ENCODE data around the gene PRPF31.

Gene PRPF31

DNA sequence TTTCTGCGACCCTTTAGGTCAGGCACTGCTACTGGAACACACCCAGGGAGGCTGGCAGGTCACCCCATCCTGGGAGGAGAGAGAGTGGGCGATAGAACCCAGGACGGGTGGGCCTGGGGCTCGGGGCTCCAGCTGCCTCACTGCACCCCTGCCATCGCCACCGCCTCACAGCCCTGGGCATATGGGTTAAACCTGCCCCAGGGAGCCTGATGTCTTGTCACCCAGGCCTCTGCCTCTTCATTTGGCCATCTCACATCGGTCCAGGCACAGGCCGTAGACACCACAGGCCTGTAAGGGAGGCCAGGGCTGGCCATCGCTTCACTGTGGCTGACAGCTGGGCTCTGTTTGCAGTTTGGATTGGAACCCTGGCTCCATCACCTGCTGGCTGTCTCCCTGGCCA lies 10.2 kb downstream of the PRPF31 start:
- DNase-seq (ENCODE audit: low read depth): no peak
- TF ChIP-seq, protein P1, sequence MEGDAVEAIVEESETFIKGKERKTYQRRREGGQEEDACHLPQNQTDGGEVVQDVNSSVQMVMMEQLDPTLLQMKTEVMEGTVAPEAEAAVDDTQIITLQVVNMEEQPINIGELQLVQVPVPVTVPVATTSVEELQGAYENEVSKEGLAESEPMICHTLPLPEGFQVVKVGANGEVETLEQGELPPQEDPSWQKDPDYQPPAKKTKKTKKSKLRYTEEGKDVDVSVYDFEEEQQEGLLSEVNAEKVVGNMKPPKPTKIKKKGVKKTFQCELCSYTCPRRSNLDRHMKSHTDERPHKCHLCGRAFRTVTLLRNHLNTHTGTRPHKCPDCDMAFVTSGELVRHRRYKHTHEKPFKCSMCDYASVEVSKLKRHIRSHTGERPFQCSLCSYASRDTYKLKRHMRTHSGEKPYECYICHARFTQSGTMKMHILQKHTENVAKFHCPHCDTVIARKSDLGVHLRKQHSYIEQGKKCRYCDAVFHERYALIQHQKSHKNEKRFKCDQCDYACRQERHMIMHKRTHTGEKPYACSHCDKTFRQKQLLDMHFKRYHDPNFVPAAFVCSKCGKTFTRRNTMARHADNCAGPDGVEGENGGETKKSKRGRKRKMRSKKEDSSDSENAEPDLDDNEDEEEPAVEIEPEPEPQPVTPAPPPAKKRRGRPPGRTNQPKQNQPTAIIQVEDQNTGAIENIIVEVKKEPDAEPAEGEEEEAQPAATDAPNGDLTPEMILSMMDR (IDR thresholded peaks at IDR 0.05; ENCODE audit: insufficient read depth, low read depth, low read length, missing control alignments): no peak
- H3K4me3 ChIP-seq (ENCODE audit: low read length): no peak overlapping the region

DNA sequence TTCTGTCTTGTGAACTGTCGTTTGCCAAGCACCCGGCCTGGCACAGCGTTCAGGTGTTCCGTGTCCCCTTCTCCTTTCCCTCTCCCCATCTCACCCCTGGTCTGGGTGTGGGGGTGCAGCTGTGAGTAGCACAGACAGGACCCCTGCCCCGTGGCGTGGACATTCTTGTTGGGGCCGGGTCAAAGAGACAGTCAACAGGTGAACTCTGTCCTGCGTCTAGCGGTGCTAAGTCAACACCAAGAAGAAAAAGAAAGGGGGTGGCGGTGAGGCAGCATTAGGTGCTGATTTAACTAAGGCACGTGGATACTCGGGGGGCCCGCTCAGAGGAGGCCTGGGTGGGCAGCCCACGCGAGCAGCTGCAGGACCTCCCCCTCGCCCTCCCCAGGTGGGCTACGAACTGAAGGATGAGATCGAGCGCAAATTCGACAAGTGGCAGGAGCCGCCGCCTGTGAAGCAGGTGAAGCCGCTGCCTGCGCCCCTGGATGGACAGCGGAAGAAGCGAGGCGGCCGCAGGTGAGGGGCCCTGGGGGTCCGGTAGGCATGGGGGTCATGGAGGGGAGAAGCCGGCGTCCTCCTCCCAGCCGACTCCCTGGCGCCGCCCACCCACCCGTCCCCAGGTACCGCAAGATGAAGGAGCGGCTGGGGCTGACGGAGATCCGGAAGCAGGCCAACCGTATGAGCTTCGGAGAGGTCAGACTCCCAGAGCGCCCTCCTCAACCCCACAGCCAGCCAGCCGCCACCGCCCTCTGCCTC lies 12.3 kb downstream of the PRPF31 start:
- no peak overlapping the region for H3K4me3 ChIP-seq (ENCODE audit: low read length)
- DNase-seq (ENCODE audit: low read depth): no peak
- TF ChIP-seq, protein P1 (IDR thresholded peaks at IDR 0.05; ENCODE audit: insufficient read depth, low read depth, low read length, missing control alignments): no peak

DNA sequence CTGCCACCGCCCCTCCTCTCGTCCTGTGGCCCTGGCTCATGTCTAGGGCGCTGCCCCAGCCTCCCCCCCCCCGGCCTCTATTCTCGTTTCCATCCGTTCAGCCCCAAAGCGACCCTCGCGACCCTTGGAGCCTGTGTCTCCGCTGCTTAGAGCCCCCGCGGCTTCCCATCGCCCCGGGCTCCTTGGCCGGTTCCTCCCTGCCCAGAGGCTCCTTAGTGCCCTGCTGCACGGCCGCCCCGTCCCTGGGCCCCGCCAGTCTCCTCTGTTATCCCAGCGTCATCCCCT lies 12.8 kb downstream of the PRPF31 start:
- no peak overlapping the region for H3K4me3 ChIP-seq (ENCODE audit: low read length)
- DNase-seq (ENCODE audit: low read depth): no peak
- TF ChIP-seq, protein P1 (IDR thresholded peaks at IDR 0.05; ENCODE audit: insufficient read depth, low read depth, low read length, missing control alignments): no peak

DNA sequence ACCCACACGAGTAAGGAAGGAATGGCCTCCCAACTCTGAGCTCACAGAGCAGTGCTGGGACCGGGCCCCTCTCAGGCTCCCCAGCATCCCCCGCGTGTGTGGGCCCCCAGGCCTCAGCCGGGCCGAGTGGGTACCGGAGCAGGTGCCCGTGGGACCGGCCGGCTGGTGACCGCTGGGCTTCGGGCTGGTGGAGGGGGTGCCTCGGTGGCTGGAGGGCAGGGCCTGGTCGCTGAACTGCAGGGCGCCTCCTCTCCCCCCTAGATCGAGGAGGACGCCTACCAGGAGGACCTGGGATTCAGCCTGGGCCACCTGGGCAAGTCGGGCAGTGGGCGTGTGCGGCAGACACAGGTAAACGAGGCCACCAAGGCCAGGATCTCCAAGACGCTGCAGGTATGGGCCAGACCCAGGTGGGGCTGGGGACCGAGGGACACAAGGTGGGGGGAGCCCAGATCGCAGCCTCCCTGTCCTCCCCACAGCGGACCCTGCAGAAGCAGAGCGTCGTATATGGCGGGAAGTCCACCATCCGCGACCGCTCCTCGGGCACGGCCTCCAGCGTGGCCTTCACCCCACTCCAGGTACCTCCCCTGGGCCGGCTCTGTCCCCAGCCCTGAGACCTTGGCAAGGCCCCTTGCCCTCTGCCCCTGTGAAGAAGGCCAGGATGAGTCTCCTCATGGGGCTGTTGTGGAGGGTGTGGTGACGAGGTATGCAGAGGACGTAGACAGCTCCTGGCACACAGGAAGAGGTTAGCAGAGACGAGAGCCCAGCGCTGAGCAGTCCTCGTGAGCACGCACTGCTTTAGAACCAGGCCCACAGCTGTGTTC lies 13.5 kb downstream of the PRPF31 start:
- H3K4me3 ChIP-seq (ENCODE audit: low read length): no peak overlapping the region
- TF ChIP-seq, protein P1 (IDR thresholded peaks at IDR 0.05; ENCODE audit: insufficient read depth, low read depth, low read length, missing control alignments): no peak
- no peak for DNase-seq (ENCODE audit: low read depth)

DNA sequence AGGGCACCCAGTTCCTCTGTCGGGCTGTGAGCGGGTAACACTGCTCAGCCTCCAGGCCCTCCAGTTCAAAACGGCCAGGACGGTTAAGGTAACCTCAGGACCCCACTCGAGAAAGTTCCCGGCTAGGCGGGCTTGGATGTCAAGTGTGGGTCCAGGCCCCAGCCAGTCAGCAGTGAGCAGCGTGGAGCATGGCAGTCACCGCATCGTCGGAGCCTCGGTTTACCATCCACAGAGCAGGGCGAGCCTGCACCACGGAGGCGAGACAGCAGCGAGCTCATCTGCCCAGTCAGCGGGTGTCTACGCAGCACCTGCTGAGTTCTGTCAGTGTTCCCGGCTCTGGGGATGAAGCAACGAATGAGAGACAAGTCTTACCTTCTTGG lies 14.1 kb downstream of the PRPF31 start:
- no peak overlapping the region for H3K4me3 ChIP-seq (ENCODE audit: low read length)
- TF ChIP-seq, protein P1 (IDR thresholded peaks at IDR 0.05; ENCODE audit: insufficient read depth, low read depth, low read length, missing control alignments): no peak
- DNase-seq (ENCODE audit: low read depth): no peak

DNA sequence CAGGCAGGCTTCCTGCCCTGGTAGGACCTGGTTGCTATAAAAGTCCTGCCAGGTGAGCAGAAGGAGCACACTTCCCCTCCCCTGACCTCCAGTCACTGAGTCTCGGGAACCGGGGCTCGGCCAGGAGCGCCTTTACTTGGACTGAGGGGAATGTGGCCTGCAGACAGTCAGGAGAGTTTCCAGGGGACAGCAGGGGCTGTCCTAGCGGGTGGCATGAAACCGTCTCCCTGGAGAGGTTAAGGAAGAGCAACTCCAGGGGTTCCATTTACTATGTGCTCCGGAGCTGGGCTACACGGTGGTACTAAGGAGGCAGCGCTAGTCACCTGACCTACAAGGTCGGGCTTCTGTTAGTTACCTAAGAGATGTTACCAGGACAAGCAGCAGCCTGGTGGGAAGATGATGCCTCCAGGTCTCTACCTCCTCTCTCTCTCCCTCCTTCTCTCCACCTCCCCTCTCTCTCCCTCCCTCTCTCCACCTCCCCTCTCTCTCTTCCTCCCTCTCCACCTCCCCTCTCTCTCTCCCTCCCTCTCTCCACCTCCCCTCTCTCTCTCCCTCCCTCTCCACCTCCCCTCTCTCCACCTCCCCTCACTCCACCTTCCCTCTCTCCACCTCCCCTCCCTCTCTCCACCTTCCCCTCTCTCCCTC lies 17.9 kb downstream of the PRPF31 start:
- TF ChIP-seq, protein P1 (IDR thresholded peaks at IDR 0.05; ENCODE audit: insufficient read depth, low read depth, low read length, missing control alignments): no peak
- DNase-seq (ENCODE audit: low read depth): peak; percentile 55
- H3K4me3 ChIP-seq (ENCODE audit: low read length): no peak overlapping the region
